Neuronal stem cell (in vitro differentiated cells): Measurements from ENCODE around the gene VWA5B1.

Experiments used
- DNase-seq: peaks from one replicate; pipeline ENCODE4 v3.0.0-alpha.2; 2013; ENCODE audit warnings: low spot score
- H2AFZ ChIP-seq: one replicate; pipeline ENCODE4 v1.6.1; 2013; ENCODE audit warnings: mild to moderate bottlenecking, low read length, inconsistent platforms
- H2AK5ac ChIP-seq: 2 replicates; pipeline ENCODE4 v1.6.1; 2013; ENCODE audit warnings: low read depth, mild to moderate bottlenecking, inconsistent platforms, low read length, moderate library complexity, mixed read lengths
- H2BK120ac ChIP-seq: 2 replicates; pipeline ENCODE4 v1.6.1; 2013; ENCODE audit warnings: low read depth, mild to moderate bottlenecking, inconsistent platforms, low read length, moderate library complexity, mixed read lengths
- H2BK12ac ChIP-seq: one replicate; pipeline ENCODE4 v1.6.1; 2013; ENCODE audit warnings: low read length, inconsistent platforms
- H2BK15ac ChIP-seq: 2 replicates; pipeline ENCODE4 v1.6.1; 2013; ENCODE audit warnings: mild to moderate bottlenecking, low read length, inconsistent platforms, mixed read lengths
- H2BK5ac ChIP-seq: one replicate; pipeline ENCODE4 v1.6.1; 2013; ENCODE audit warnings: inconsistent platforms, mild to moderate bottlenecking, low read length, moderate library complexity
- H3K14ac ChIP-seq: one replicate; pipeline ENCODE4 v1.6.1; 2013; ENCODE audit warnings: low read length, inconsistent platforms
- H3K18ac ChIP-seq: 2 replicates; pipeline ENCODE4 v1.6.1; 2013; ENCODE audit warnings: low read length, inconsistent platforms
- H3K23ac ChIP-seq: 2 replicates; pipeline ENCODE4 v1.6.1; 2013; ENCODE audit warnings: low read depth, mild to moderate bottlenecking, mixed read lengths, low read length, inconsistent platforms; ENCODE audit not compliant: poor library complexity
- H3K27ac ChIP-seq: replicated peaks from 3 replicates; pipeline ENCODE4 v1.5.1; 2013; ENCODE audit warnings: low read length, inconsistent platforms
- H3K27me3 ChIP-seq, 3 experiments: 2 replicates each; pipeline ENCODE4 v1.6.1; 2013; ENCODE audit warnings: low read length in 3 of 3, mild to moderate bottlenecking in 2 of 3, inconsistent platforms in 1 of 3, low read depth in 1 of 3, mixed read lengths in 1 of 3, moderate library complexity in 1 of 3; ENCODE audit not compliant: control insufficient read depth in 3 of 3, insufficient read depth in 3 of 3
- H3K36me3 ChIP-seq, 2 donors: replicated peaks in 1 of 2; 2 replicates each; pipeline ENCODE4 v1.6.1; 2013; ENCODE audit warnings: low read length in 2 of 2; ENCODE audit not compliant: control insufficient read depth in 2 of 2, insufficient read depth in 2 of 2
- H3K4ac ChIP-seq: 2 replicates; pipeline ENCODE4 v1.6.1; 2013; ENCODE audit warnings: inconsistent platforms, mild to moderate bottlenecking, low read length, moderate library complexity
- H3K4me1 ChIP-seq, 2 donors: 1 replicate in 1 of 2; 2 replicates in 1 of 2; pipeline ENCODE4 v1.6.1; 2013; ENCODE audit warnings: low read length in 2 of 2, low read depth in 1 of 2; ENCODE audit not compliant: control insufficient read depth in 2 of 2, insufficient read depth in 1 of 2
- H3K4me2 ChIP-seq: one replicate; pipeline ENCODE4 v1.6.1; 2013; ENCODE audit warnings: mild to moderate bottlenecking, low read length, inconsistent platforms; ENCODE audit not compliant: insufficient read depth, poor library complexity, severe bottlenecking
- H3K4me3 ChIP-seq, 2 donors: 2 replicates each; pipeline ENCODE4 v1.5.1; 2013; ENCODE audit warnings: low read length in 2 of 2, mild to moderate bottlenecking in 2 of 2, inconsistent platforms in 1 of 2, moderate library complexity in 1 of 2
- H3K79me1 ChIP-seq: one replicate; pipeline ENCODE4 v1.6.1; 2013; ENCODE audit warnings: low read depth, mild to moderate bottlenecking, inconsistent platforms, low read length, moderate library complexity
- H3K9ac ChIP-seq: one replicate; pipeline ENCODE4 v1.6.1; 2013; ENCODE audit warnings: mild to moderate bottlenecking, low read depth, low read length, inconsistent platforms; ENCODE audit not compliant: poor library complexity
- H3K9me3 ChIP-seq, 2 donors: replicated peaks in 1 of 2; 2 replicates each; pipeline versions ENCODE3 to v1.6.1; 2013; ENCODE audit warnings: low read length in 2 of 2, mild to moderate bottlenecking in 2 of 2, inconsistent platforms in 1 of 2, low read depth in 1 of 2, mixed read lengths in 1 of 2, moderate library complexity in 1 of 2; ENCODE audit not compliant: control insufficient read depth in 2 of 2, insufficient read depth in 1 of 2
- H4K8ac ChIP-seq: one replicate; pipeline ENCODE4 v1.6.1; 2013; ENCODE audit warnings: low read depth, mild to moderate bottlenecking, inconsistent platforms, low read length, moderate library complexity
- H4K91ac ChIP-seq: one replicate; pipeline ENCODE4 v1.6.1; 2013; ENCODE audit warnings: low read length, low read depth, mild to moderate bottlenecking, inconsistent platforms; ENCODE audit not compliant: poor library complexity
- WGBS, 2 donors: extraction: QIAGEN DNeasy Blood & Tissue Kit; methylation state at CpG; one replicate each; pipeline ENCODE4 v1.1.7; 2013; ENCODE audit warnings: missing lambda C conversion rate in 2 of 2, mixed read lengths in 1 of 2; ENCODE audit not compliant: insufficient read length in 2 of 2, insufficient replicate concordance in 1 of 2; ENCODE audit errors: extremely low coverage in 2 of 2; 5-methylcytosine and 5-hydroxymethylcytosine counted together

Gene VWA5B1

DNA sequence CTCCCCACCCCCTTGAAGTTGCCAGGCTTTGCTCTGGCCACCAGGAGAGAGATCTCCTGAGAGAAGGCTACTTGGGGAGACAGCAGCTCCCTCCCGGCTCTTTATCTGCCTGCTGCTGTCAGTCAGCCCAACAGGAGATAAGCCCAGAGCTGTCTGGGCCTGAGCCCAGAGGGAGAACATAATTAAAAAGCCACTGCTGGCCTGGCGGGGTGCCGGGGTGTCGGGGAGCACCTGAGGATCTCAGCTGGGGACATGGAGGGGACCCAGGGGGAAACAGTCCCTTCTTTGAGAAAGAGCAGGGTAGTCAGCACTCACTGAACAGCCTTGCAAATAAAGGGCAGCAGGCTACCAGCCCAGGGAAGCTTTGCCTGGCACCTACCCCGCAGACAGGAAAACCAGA lies 17.9 kb downstream of the VWA5B1 start:
- Histone ChIP-seq H2AFZ (no peak overlapping the region), H3K4ac (no peak overlapping the region), H3K9me3 (no peaks in the 10 kb centered on the region), H3K14ac (no peak overlapping the region), H3K18ac (no peak overlapping the region), H2BK12ac (no peak overlapping the region), H3K36me3 (no peaks in the 10 kb centered on the region), H3K4me3 (no peak overlapping the region), H4K91ac (no peak overlapping the region), H3K9ac (no peak overlapping the region), H2BK5ac (no peak overlapping the region), H3K27ac (no peak overlapping the region), H3K4me2 (no peak overlapping the region), H2AK5ac (no peak overlapping the region), H4K8ac (no peak overlapping the region), H3K23ac (no peak overlapping the region), H2BK15ac (no peak overlapping the region), H3K4me1 (no peaks in the 10 kb centered on the region), H3K79me1 (no peaks in the 10 kb centered on the region), H2BK120ac (no peak overlapping the region), H3K27me3 (peaks cover 0 to 13% (median 0%) of the 10 kb centered on the region in 3 experiments)
- no CpG with 5 or more reads among the region's 5 CpGs for WGBS, 2 donors
- no peak for DNase-seq

DNA sequence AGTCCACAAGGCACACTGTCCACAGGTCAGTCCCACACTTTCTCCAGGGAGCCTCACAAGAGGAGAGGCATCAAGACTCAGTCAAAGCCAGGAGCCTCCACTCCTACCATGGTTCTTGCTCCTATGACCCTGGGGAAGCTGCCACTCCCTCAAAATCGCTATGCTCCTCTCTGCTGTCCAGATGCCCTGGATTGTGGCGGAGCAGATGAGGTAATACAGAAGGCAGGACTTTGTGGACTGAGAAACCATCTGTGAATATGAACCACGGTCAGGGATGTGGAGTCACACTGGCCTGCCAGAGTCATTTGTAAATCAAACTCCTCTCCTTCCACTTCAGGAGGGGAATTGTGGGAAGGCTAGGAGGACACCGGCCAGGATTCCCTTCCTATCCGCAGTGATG lies 20.6 kb downstream of the VWA5B1 start:
- Histone ChIP-seq H3K9ac (no peak overlapping the region), H2AK5ac (no peak overlapping the region), H2BK12ac (no peak overlapping the region), H2BK120ac (no peak overlapping the region), H3K4me2 (no peak overlapping the region), H2BK15ac (no peak overlapping the region), H3K18ac (no peak overlapping the region), H2BK5ac (no peak overlapping the region), H3K27ac (no peak overlapping the region), H3K9me3 (no peaks in the 10 kb centered on the region), H3K14ac (no peak overlapping the region), H3K36me3 (no peaks in the 10 kb centered on the region), H2AFZ (no peak overlapping the region), H3K4ac (no peak overlapping the region), H3K4me3 (peak overlapping the region in 1 of 2 donors; percentile 34), H3K4me1 (no peaks in the 10 kb centered on the region), H4K91ac (no peak overlapping the region), H3K79me1 (no peaks in the 10 kb centered on the region), H4K8ac (no peak overlapping the region), H3K27me3 (peaks cover 0 to 15% (median 0%) of the 10 kb centered on the region in 3 experiments), H3K23ac (no peak overlapping the region)
- no CpG with 5 or more reads among the region's 5 CpGs for WGBS, 2 donors
- no peak for DNase-seq

DNA sequence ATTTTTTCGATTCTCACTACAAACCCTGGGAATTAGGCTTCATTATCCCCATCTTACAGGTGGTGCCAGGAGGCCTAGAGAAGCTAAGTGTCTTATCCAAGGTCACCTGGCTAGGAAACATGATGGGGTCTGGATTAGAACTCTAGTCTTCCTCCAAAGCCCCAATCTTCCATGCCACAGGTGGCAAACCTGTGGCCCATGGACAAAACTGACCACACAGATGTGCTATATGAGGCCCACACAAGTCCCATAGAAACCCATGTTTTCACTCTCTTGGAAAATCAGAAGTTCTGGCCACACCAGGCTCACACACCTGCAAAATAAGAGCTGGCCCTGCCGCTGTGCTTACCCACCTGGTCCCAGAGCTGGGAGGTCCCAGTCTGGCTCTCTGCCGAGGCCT lies 21.6 kb downstream of the VWA5B1 start:
- Histone ChIP-seq H2AK5ac (no peak overlapping the region), H2BK12ac (no peak overlapping the region), H3K4ac (no peak overlapping the region), H3K9me3 (no peaks in the 10 kb centered on the region), H3K36me3 (no peaks in the 10 kb centered on the region), H4K91ac (no peak overlapping the region), H2BK120ac (no peak overlapping the region), H3K4me2 (no peak overlapping the region), H3K27ac (no peak overlapping the region), H2AFZ (no peak overlapping the region), H3K4me3 (no peak overlapping the region), H3K9ac (no peak overlapping the region), H3K14ac (no peak overlapping the region), H3K79me1 (no peaks in the 10 kb centered on the region), H4K8ac (no peak overlapping the region), H2BK15ac (no peak overlapping the region), H3K18ac (no peak overlapping the region), H3K4me1 (no peaks in the 10 kb centered on the region), H3K27me3 (peaks cover 0 to 17% (median 0%) of the 10 kb centered on the region in 3 experiments), H3K23ac (no peak overlapping the region), H2BK5ac (no peak overlapping the region)
- DNase-seq: no peak
- no CpG with 5 or more reads among the region's 3 CpGs for WGBS, 2 donors

DNA sequence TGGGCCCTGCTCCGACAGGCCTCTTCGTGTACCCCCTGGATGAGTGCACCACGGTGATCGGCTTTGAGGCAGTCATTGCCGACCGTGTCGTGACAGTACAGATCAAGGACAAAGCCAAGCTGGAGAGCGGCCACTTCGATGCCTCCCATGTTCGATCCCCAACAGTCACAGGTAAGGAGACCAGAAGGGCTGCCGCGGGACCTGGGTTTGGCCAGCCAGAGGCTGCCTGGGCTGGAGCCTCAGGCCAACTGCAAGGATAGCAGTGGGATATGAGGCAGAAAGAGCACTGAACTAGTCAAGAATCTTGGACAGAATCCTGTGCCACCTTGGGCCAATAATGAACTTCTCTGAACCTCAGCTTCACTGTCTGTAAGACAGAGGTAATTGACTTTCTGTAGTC lies 22.1 kb downstream of the VWA5B1 start:
- Histone ChIP-seq H4K8ac (peak overlapping the region; percentile 3), H3K4me2 (no peak overlapping the region), H2BK15ac (no peak overlapping the region), H4K91ac (no peak overlapping the region), H3K27ac (no peak overlapping the region), H3K79me1 (no peaks in the 10 kb centered on the region), H3K9me3 (no peaks in the 10 kb centered on the region), H3K4me1 (no peaks in the 10 kb centered on the region), H2AK5ac (no peak overlapping the region), H2BK5ac (no peak overlapping the region), H3K18ac (peak overlapping the region; percentile 7), H3K36me3 (no peaks in the 10 kb centered on the region), H2BK12ac (no peak overlapping the region), H3K4me3 (no peak overlapping the region), H2BK120ac (no peak overlapping the region), H3K27me3 (peaks cover 0 to 20% (median 0%) of the 10 kb centered on the region in 3 experiments), H3K9ac (no peak overlapping the region), H3K14ac (no peak overlapping the region), H2AFZ (no peak overlapping the region), H3K4ac (no peak overlapping the region), H3K23ac (no peak overlapping the region)
- no CpG with 5 or more reads among the region's 12 CpGs for WGBS, 2 donors
- no peak for DNase-seq
